SK-N-SH (cell line): Measurements from ENCODE around the gene TRAF3IP1. TPM values are rescaled to one million over a fixed set of nuclear protein-coding genes. Genes with fewer than 3 reads are reported as not detected.

Experiments used
- CTCF ChIA-PET: fragments of 300-600, 350-600 bp; formaldehyde crosslinking; extraction: SDS; loops from one replicate; lab custom pipeline; 2021; lab: Yijun Ruan, JAX
- POLR2A ChIA-PET: fragments of 350-600 bp; sonication (Branson Sonifier 250); formaldehyde crosslinking; extraction: SDS; loops from one replicate; lab custom pipeline; 2020; ENCODE audit warnings: antibody characterized with exemption, inconsistent platforms; lab: Yijun Ruan, JAX
- DNase-seq: peaks from one replicate; pipeline ENCODE4 v3.0.0; 2012
- H2AFZ ChIP-seq: fragments of 200-600 bp; sonication (generic); 2 replicates; pipeline ENCODE4 v1.8.1; 2016; ENCODE audit warnings: antibody characterized with exemption, mild to moderate bottlenecking, low read depth
- H3F3A ChIP-seq: fragments of 200-600 bp; sonication (generic); replicated peaks from 2 replicates; pipeline ENCODE3; 2016; ENCODE audit warnings: antibody characterized with exemption, mild to moderate bottlenecking; ENCODE audit not compliant: insufficient read depth
- H3K27ac ChIP-seq, 2 experiments: fragments of 200-500 bp in 1 of 2; fragments of 200-600 bp in 1 of 2; sonication (Bioruptor generic) in 1 of 2; sonication (generic), shearing (Covaris generic) in 1 of 2; 2 replicates each; pipeline versions ENCODE4 v1.5.1 to v1.6.1; 2014 to 2016; ENCODE audit warnings: low read depth in 2 of 2, inconsistent platforms in 1 of 2, low read length in 1 of 2, mild to moderate bottlenecking in 1 of 2, mixed read lengths in 1 of 2
- H3K27me3 ChIP-seq: fragments of 200-600 bp; sonication (generic), shearing (Covaris generic); 2 replicates; pipeline ENCODE4 v1.6.1; 2016; ENCODE audit warnings: mixed run types; ENCODE audit not compliant: insufficient read depth
- H3K36me3 ChIP-seq, 2 experiments: fragments of 200-500 bp in 1 of 2; fragments of 200-600 bp in 1 of 2; sonication (Bioruptor generic) in 1 of 2; sonication (generic) in 1 of 2; replicated peaks in 1 of 2; 2 replicates each; pipeline versions ENCODE3 to v1.5.1; 2014 to 2016; ENCODE audit warnings: low read length in 1 of 2, mild to moderate bottlenecking in 1 of 2; ENCODE audit not compliant: insufficient read depth in 2 of 2, control insufficient read depth in 1 of 2
- H3K4me1 ChIP-seq, 2 experiments: fragments of 200-500 bp in 1 of 2; fragments of 200-600 bp in 1 of 2; sonication (Bioruptor generic) in 1 of 2; sonication (generic), shearing (Covaris generic) in 1 of 2; 2 replicates each; pipeline versions ENCODE4 v1.5.1 to v1.6.1; 2014 to 2016; ENCODE audit warnings: low read depth in 1 of 2, low read length in 1 of 2, mixed run types in 1 of 2; ENCODE audit not compliant: insufficient read depth in 2 of 2, control insufficient read depth in 1 of 2
- H3K4me2 ChIP-seq: fragments of 200-600 bp; sonication (generic), shearing (Covaris generic); 2 replicates; pipeline ENCODE4 v1.6.1; 2017; ENCODE audit warnings: mixed run types
- H3K4me3 ChIP-seq, 2 experiments: fragments of 200-500 bp in 1 of 2; fragments of 200-600 bp in 1 of 2; sonication (Bioruptor generic) in 1 of 2; sonication (generic), shearing (Covaris generic) in 1 of 2; 2 replicates each; pipeline versions ENCODE4 v1.5.1 to v1.8.1; 2014 to 2016; ENCODE audit warnings: low read depth in 2 of 2, inconsistent platforms in 1 of 2, low read length in 1 of 2, mild to moderate bottlenecking in 1 of 2, mixed read lengths in 1 of 2, moderate library complexity in 1 of 2
- H3K79me2 ChIP-seq: fragments of 200-600 bp; sonication (generic); 2 replicates; pipeline ENCODE4 v1.8.1; 2017; ENCODE audit warnings: mild to moderate bottlenecking; ENCODE audit not compliant: insufficient read depth
- H3K9ac ChIP-seq: fragments of 200-600 bp; sonication (generic); 2 replicates; pipeline ENCODE4 v1.6.1; 2017; ENCODE audit warnings: mixed run types
- H3K9me2 ChIP-seq: fragments of 200-600 bp; sonication (generic); 2 replicates; pipeline ENCODE4 v1.6.1; 2017; ENCODE audit warnings: mixed run types
- H3K9me3 ChIP-seq: fragments of 200-600 bp; sonication (generic); 2 replicates; pipeline ENCODE4 v1.6.1; 2017; ENCODE audit warnings: mixed run types, mild to moderate bottlenecking, moderate library complexity
- H4K20me1 ChIP-seq: fragments of 200-600 bp; sonication (generic); 2 replicates; pipeline ENCODE4 v1.6.1; 2017; ENCODE audit warnings: mild to moderate bottlenecking, mixed run types; ENCODE audit not compliant: insufficient read depth
- CHD2 ChIP-seq: fragments of 150-350 bp; IDR thresholded peaks from 2 replicates; pipeline ENCODE4 v1.6.1; 2018; ENCODE audit warnings: low read length; ENCODE audit not compliant: partially characterized antibody
- ELF1 ChIP-seq: IDR thresholded peaks from 2 replicates; pipeline ENCODE4 v1.4.0; 2012
- FOSL2 ChIP-seq: IDR thresholded peaks from 2 replicates; pipeline ENCODE4 v1.4.0; 2012; ENCODE audit warnings: low read depth, mild to moderate bottlenecking, moderate library complexity, borderline replicate concordance
- FOXJ3 ChIP-seq: sonication (generic); formaldehyde crosslinking; IDR thresholded peaks from 2 replicates; pipeline ENCODE4 v1.5.1; 2020; ENCODE audit warnings: mild to moderate bottlenecking, missing genetic modification reagents
- GABPA ChIP-seq: IDR thresholded peaks from 2 replicates; pipeline ENCODE4 v1.4.0; 2012; ENCODE audit warnings: low read depth, mild to moderate bottlenecking
- JUND ChIP-seq: IDR thresholded peaks from 2 replicates; pipeline ENCODE4 v1.4.0; 2012
- MXI1 ChIP-seq: IDR thresholded peaks from 2 replicates; pipeline ENCODE4 v1.6.1; 2012; ENCODE audit warnings: mild to moderate bottlenecking, low read depth, low read length, improper control_type of control experiment
- NFIC ChIP-seq: IDR thresholded peaks from 2 replicates; pipeline ENCODE4 v1.4.0; 2012; ENCODE audit warnings: borderline replicate concordance
- POLR2AphosphoS5 ChIP-seq: IDR thresholded peaks from 2 replicates; pipeline ENCODE4 v1.6.1; 2012; ENCODE audit warnings: low read depth, low read length
- RCOR1 ChIP-seq: fragments of 150-350 bp; IDR thresholded peaks from 2 replicates; pipeline ENCODE4 v1.6.1; 2017; ENCODE audit warnings: antibody characterized with exemption, low read length
- RFX5 ChIP-seq: IDR thresholded peaks from 2 replicates; pipeline ENCODE4 v1.6.1; 2012; ENCODE audit warnings: mild to moderate bottlenecking, improper control_type of control experiment, low read length
- SIN3A ChIP-seq: IDR thresholded peaks from 2 replicates; pipeline ENCODE4 v1.6.1; 2012; ENCODE audit warnings: low read depth, mild to moderate bottlenecking, low read length, moderate library complexity, borderline replicate concordance
- SMC3 ChIP-seq: IDR thresholded peaks from 2 replicates; pipeline ENCODE4 v1.6.1; 2012; ENCODE audit warnings: low read depth, low read length, improper control_type of control experiment
- TCF12 ChIP-seq: IDR thresholded peaks from 2 replicates; pipeline ENCODE4 v1.4.0; 2012
- TEAD4 ChIP-seq: IDR thresholded peaks from 2 replicates; pipeline ENCODE4 v1.4.0; 2012; ENCODE audit warnings: mild to moderate bottlenecking, borderline replicate concordance; ENCODE audit not compliant: insufficient read depth
- YY1 ChIP-seq: IDR thresholded peaks from 2 replicates; pipeline ENCODE4 v1.4.0; 2012; ENCODE audit warnings: low read depth, mild to moderate bottlenecking
- WGBS: methylation state at CpG from one replicate; pipeline ENCODE4 v1.1.6; 2017; ENCODE audit warnings: low lambda C conversion rate; 5-methylcytosine and 5-hydroxymethylcytosine counted together
- polyA plus RNA-seq, 3 experiments: library from polyadenylated mRNA; depleted of rRNA; stranded (reverse); fragments of >200 nt; gene quantifications; 2 replicates each; pipeline ENCODE4 v1.2.3, GENCODE V29; 2012
- TF ChIP-seq, protein P1 (sequence below): IDR thresholded peaks from 2 replicates; pipeline ENCODE4 v1.6.1; 2012; ENCODE audit warnings: mild to moderate bottlenecking, low read depth, low read length, moderate library complexity
- TF ChIP-seq, protein P2 (sequence below): fragments of 200-600 bp; sonication (generic); IDR thresholded peaks from 2 replicates; pipeline ENCODE4 v1.6.1; 2017; ENCODE audit warnings: antibody characterized with exemption, mild to moderate bottlenecking, moderate library complexity
- TF ChIP-seq, protein P3 (sequence below): fragments of 150-350 bp; IDR thresholded peaks from 2 replicates; pipeline ENCODE4 v1.6.1; 2017; ENCODE audit warnings: antibody characterized with exemption, low read length, low read depth, borderline replicate concordance
- TF ChIP-seq, protein P4 (sequence below): IDR thresholded peaks from 2 replicates; pipeline ENCODE4 v1.4.0; 2012; ENCODE audit warnings: low read depth
- TF ChIP-seq, protein P5 (sequence below): fragments of 150-350 bp; IDR thresholded peaks from 2 replicates; pipeline ENCODE4 v1.6.1; 2016; ENCODE audit warnings: mild to moderate bottlenecking, low read depth, low read length

The TRAF3IP1 gene
- polyA plus RNA-seq, 1 of the 3 experiments (the other 2 are of a cell fraction), result 15.0 TPM

DNA sequence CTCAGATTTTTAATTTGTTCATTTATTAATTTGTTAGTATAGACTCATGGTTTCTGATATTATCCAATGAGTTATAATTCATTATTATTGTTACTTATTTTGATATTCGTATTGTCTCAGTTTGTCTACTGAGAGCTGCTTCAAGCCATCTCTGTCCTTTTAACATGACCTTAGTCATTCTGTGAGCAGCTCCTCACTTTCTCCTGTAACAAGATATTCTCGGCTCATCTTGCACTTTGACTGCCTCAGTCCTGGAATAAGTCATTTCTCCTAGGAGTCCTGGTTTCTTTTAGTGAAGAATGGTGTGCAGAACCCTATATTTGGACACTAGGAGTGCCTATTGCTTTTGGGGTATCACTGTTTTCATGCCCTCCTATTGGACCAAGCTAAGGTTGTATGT lies 119.6 kb downstream of the TRAF3IP1 start (continued):
- TF ChIP-seq, protein P1, sequence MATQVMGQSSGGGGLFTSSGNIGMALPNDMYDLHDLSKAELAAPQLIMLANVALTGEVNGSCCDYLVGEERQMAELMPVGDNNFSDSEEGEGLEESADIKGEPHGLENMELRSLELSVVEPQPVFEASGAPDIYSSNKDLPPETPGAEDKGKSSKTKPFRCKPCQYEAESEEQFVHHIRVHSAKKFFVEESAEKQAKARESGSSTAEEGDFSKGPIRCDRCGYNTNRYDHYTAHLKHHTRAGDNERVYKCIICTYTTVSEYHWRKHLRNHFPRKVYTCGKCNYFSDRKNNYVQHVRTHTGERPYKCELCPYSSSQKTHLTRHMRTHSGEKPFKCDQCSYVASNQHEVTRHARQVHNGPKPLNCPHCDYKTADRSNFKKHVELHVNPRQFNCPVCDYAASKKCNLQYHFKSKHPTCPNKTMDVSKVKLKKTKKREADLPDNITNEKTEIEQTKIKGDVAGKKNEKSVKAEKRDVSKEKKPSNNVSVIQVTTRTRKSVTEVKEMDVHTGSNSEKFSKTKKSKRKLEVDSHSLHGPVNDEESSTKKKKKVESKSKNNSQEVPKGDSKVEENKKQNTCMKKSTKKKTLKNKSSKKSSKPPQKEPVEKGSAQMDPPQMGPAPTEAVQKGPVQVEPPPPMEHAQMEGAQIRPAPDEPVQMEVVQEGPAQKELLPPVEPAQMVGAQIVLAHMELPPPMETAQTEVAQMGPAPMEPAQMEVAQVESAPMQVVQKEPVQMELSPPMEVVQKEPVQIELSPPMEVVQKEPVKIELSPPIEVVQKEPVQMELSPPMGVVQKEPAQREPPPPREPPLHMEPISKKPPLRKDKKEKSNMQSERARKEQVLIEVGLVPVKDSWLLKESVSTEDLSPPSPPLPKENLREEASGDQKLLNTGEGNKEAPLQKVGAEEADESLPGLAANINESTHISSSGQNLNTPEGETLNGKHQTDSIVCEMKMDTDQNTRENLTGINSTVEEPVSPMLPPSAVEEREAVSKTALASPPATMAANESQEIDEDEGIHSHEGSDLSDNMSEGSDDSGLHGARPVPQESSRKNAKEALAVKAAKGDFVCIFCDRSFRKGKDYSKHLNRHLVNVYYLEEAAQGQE, result no peak

DNA sequence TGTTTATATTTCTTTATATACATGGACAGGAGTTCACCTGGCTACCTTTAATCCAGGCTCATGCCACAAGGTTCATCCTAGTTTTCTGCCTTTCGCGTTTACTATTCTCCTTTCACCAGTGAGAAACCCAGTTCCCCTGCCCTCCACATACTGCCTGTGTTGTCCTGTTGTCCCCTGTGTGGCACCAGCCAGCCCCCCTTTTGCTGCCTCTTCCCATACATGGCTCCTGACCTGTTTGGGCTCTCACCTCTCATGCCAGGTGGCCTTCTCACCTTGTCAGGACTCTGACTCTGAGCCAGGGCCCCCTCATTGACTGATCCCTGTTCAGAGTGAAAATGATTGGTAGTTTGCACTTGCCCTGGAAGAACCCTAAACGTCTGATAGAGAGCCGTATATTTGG lies 120.0 kb downstream of the TRAF3IP1 start:
- ChIA-PET POLR2A (no interaction called here), CTCF (interaction anchor here (1.1 to 1.3 kb wide), 2 partner anchors 9 to 10 kb away, joined by 3 read pairs; no protein-coding TSS in a partner anchor)
- Histone ChIP-seq H3K4me1 (peaks cover 10 to 14% of the 10 kb centered on the region in 2 experiments; a peak in 3 of 4 replicates), H3K9ac (no peak overlapping the region), H3K27me3 (no peaks in the 10 kb centered on the region), H2AFZ (no peak overlapping the region), H3K4me2 (peak overlapping the region; percentile 27; the same call in 1 of the 2 replicates), H3K79me2 (peaks cover 100% of the 10 kb centered on the region), H3K27ac (peak overlapping the region in 1 of 2 experiments; percentile 84; a peak in 2 of 4 replicates), H3K9me2 (no peaks in the 10 kb centered on the region), H4K20me1 (peaks cover 33% of the 10 kb centered on the region), H3K36me3 (peaks cover 57 to 71% of the 10 kb centered on the region in 2 experiments), H3F3A (peaks cover 4% of the 10 kb centered on the region), H3K9me3 (no peaks in the 10 kb centered on the region), H3K4me3 (no peak overlapping the region)
- TF ChIP-seq, protein P2, sequence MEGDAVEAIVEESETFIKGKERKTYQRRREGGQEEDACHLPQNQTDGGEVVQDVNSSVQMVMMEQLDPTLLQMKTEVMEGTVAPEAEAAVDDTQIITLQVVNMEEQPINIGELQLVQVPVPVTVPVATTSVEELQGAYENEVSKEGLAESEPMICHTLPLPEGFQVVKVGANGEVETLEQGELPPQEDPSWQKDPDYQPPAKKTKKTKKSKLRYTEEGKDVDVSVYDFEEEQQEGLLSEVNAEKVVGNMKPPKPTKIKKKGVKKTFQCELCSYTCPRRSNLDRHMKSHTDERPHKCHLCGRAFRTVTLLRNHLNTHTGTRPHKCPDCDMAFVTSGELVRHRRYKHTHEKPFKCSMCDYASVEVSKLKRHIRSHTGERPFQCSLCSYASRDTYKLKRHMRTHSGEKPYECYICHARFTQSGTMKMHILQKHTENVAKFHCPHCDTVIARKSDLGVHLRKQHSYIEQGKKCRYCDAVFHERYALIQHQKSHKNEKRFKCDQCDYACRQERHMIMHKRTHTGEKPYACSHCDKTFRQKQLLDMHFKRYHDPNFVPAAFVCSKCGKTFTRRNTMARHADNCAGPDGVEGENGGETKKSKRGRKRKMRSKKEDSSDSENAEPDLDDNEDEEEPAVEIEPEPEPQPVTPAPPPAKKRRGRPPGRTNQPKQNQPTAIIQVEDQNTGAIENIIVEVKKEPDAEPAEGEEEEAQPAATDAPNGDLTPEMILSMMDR, result no peak
- TF ChIP-seq FOSL2, result no peak
- TF ChIP-seq FOXJ3 (CRISPR knock-in tag), result no peak
- TF ChIP-seq RFX5, result no peak
- no peak for TF ChIP-seq YY1
- no peak for TF ChIP-seq CHD2
- TF ChIP-seq ELF1, result no peak
- no peak for TF ChIP-seq MXI1
- TF ChIP-seq NFIC, result no peak
- TF ChIP-seq, protein P3, sequence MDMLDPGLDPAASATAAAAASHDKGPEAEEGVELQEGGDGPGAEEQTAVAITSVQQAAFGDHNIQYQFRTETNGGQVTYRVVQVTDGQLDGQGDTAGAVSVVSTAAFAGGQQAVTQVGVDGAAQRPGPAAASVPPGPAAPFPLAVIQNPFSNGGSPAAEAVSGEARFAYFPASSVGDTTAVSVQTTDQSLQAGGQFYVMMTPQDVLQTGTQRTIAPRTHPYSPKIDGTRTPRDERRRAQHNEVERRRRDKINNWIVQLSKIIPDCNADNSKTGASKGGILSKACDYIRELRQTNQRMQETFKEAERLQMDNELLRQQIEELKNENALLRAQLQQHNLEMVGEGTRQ, result no peak
- TF ChIP-seq, protein P4, sequence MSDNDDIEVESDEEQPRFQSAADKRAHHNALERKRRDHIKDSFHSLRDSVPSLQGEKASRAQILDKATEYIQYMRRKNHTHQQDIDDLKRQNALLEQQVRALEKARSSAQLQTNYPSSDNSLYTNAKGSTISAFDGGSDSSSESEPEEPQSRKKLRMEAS, result no peak
- no peak for TF ChIP-seq SMC3
- TF ChIP-seq TEAD4, result no peak
- TF ChIP-seq TCF12, result no peak
- TF ChIP-seq RCOR1, result no peak
- no peak for TF ChIP-seq SIN3A
- no peak for TF ChIP-seq JUND
- TF ChIP-seq, protein P5, sequence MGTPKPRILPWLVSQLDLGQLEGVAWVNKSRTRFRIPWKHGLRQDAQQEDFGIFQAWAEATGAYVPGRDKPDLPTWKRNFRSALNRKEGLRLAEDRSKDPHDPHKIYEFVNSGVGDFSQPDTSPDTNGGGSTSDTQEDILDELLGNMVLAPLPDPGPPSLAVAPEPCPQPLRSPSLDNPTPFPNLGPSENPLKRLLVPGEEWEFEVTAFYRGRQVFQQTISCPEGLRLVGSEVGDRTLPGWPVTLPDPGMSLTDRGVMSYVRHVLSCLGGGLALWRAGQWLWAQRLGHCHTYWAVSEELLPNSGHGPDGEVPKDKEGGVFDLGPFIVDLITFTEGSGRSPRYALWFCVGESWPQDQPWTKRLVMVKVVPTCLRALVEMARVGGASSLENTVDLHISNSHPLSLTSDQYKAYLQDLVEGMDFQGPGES, result no peak
- TF ChIP-seq GABPA, result no peak
- TF ChIP-seq POLR2AphosphoS5, result no peak
- WGBS, result 99% methylated on average over 4 of the region's 4 CpGs
- no peak for DNase-seq
